Upper lobe of left lung (tissue), 4 donors: Measurements from ENCODE around the gene GFRA1.

Experiments used
- CTCF ChIP-seq, 6 experiments: fragments of 450-650 bp in 4 of 6; fragments of 200-600 bp in 2 of 6; sonication (generic) in 2 of 6; IDR thresholded peaks; one replicate each; pipeline ENCODE4 v1.5.1; 2016 to 2019; ENCODE audit warnings: antibody characterized with exemption in 6 of 6
- POLR2AphosphoS5 ChIP-seq, 2 donors: sonication (generic); formaldehyde crosslinking; IDR thresholded peaks; one replicate each; pipeline ENCODE4 v1.5.1; 2017; ENCODE audit warnings: antibody characterized with exemption in 2 of 2

DNA sequence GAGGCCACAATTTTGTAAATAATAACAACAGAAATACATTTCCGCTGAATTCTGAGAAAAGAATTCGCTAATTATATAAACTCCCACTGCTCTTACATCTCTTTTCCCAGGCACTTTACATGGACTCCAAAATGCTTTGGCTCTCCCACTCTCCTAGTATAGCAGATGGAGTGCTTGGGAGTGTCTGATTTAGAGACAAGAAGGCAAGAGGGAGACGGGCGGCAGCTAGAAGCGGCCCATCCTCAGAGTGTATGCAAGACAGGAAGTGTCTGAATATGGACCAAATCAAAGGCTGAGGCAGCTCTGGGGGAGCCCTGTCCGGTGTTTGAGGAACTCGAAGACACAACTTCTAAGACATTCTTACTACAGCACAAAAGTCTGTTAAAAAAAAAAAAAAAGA lies 212.1 kb downstream of the GFRA1 start:
- TF ChIP-seq CTCF (IDR thresholded peaks at IDR 0.05), result no peak
- TF ChIP-seq POLR2AphosphoS5 (IDR thresholded peaks at IDR 0.05), result no peak
